GM19397 (cell line): ENCODE data around the gene CETP.
"Not testable (repeated sequence)": the region's sequence is repeated elsewhere in the genome, so short reads cannot be mapped to it uniquely, and the experiment has no call there.

Experiments used
- ATAC-seq: cut with Tn5 transposase; IDR thresholded peaks from one replicate; pipeline ENCODE4 v1.9.1; 2021; ENCODE audit warnings: mild to moderate bottlenecking, moderate library complexity; ENCODE audit not compliant: unreplicated experiment

The CETP gene

GRCh38 chr16:56953006-56953405 lies 8.7 kb upstream of the CETP start:
- no peak for ATAC-seq

GRCh38 chr16:56956076-56956475 lies 5.7 kb upstream of the CETP start:
- no peak for ATAC-seq

- no peak for ATAC-seq
Measured at GRCh38 chr16:56956756-56957155, 5.0 kb upstream of the CETP start.

- no peak for ATAC-seq
Measured at GRCh38 chr16:56960681-56961281, 969 bp upstream of the CETP start.

GRCh38 chr16:56961386-56961785 lies 364 bp upstream of the CETP start:
- no peak for ATAC-seq

- ATAC-seq = peak; percentile 59
Measured at GRCh38 chr16:56964243-56965148, 2.7 kb downstream of the CETP start.

- no peak for ATAC-seq
Measured at GRCh38 chr16:56965149-56966092, 3.7 kb downstream of the CETP start.

- no peak for ATAC-seq
Measured at GRCh38 chr16:56966093-56966475, 4.3 kb downstream of the CETP start.

- ATAC-seq = no peak
Measured at GRCh38 chr16:56967733-56968132, 6.0 kb downstream of the CETP start.

GRCh38 chr16:56969769-56970168 lies 8.0 kb downstream of the CETP start:
- ATAC-seq = no peak

- peak; percentile 80 for ATAC-seq
Measured at GRCh38 chr16:56970934-56971767, 9.4 kb downstream of the CETP start.

- ATAC-seq = no peak
Measured at GRCh38 chr16:56971768-56972043, 10.0 kb downstream of the CETP start.

- ATAC-seq = no peak
Measured at GRCh38 chr16:56972403-56973293, 10.9 kb downstream of the CETP start.

GRCh38 chr16:56973294-56973689 lies 11.5 kb downstream of the CETP start:
- ATAC-seq = no peak

- ATAC-seq = not testable (repeated sequence)
Measured at GRCh38 chr16:56973899-56974298, 12.1 kb downstream of the CETP start.

- no peak for ATAC-seq
Measured at GRCh38 chr16:56974549-56975300, 13.0 kb downstream of the CETP start.

GRCh38 chr16:56975714-56976113 lies 14.0 kb downstream of the CETP start:
- ATAC-seq = no peak

- no peak for ATAC-seq
Measured at GRCh38 chr16:56977216-56977615, 15.5 kb downstream of the CETP start.
